Gastroesophageal sphincter (tissue), 4 donors: ENCODE results near the gene SFRP4. TPM values are rescaled to one million over a fixed set of nuclear protein-coding genes. Genes with fewer than 3 reads are reported as not detected.

Experiments
- ATAC-seq: fragments of 150-250 bp; one replicate; pipeline ENCODE4 v1.9.1; 2016; ENCODE audit warnings: mild to moderate bottlenecking, moderate library complexity
- H3K27ac ChIP-seq, 4 donors: fragments of 200-600 bp; sonication (generic) in 3 of 4; 1 replicate in 3 of 4; 2 replicates in 1 of 4; pipeline ENCODE4 v1.5.1; 2016 to 2019
- H3K27me3 ChIP-seq: fragments of 200-600 bp; sonication (generic); one replicate; pipeline ENCODE4 v1.5.1; 2019
- H3K36me3 ChIP-seq, 2 donors: fragments of 200-600 bp; sonication (generic); one replicate each; pipeline ENCODE4 v1.5.1; 2019; ENCODE audit warnings: control low read depth in 1 of 2
- H3K4me1 ChIP-seq, 3 donors: fragments of 200-600 bp; sonication (generic); 1 replicate in 2 of 3; 2 replicates in 1 of 3; pipeline ENCODE4 v1.5.1; 2016 to 2019; ENCODE audit warnings: control low read depth in 2 of 3
- H3K4me3 ChIP-seq, 2 donors: fragments of 200-600 bp; sonication (generic); one replicate each; pipeline ENCODE4 v1.5.1; 2019; ENCODE audit warnings: mild to moderate bottlenecking in 1 of 2, moderate library complexity in 1 of 2
- H3K9me3 ChIP-seq, 3 donors: fragments of 200-600 bp; sonication (generic); one replicate each; pipeline ENCODE4 v1.5.1; 2017 to 2019; ENCODE audit warnings: control low read depth in 2 of 3
- CTCF ChIP-seq, 4 experiments: fragments of 200-600 bp in 2 of 4; fragments of 450-650 bp in 2 of 4; sonication (generic) in 1 of 4; IDR thresholded peaks; one replicate each; pipeline ENCODE4 v1.5.1; 2017 to 2019; ENCODE audit warnings: antibody characterized with exemption in 4 of 4, mild to moderate bottlenecking in 2 of 4, moderate library complexity in 2 of 4
- EP300 ChIP-seq: sonication (generic); formaldehyde crosslinking; IDR thresholded peaks from one replicate; pipeline ENCODE4 v1.6.1; 2017; ENCODE audit warnings: antibody characterized with exemption, mild to moderate bottlenecking
- POLR2A ChIP-seq, 2 donors: fragments of 450-650 bp; IDR thresholded peaks; one replicate each; pipeline ENCODE4 v1.6.1; 2017; ENCODE audit warnings: antibody characterized with exemption in 2 of 2, mild to moderate bottlenecking in 2 of 2, moderate library complexity in 1 of 2
- POLR2AphosphoS5 ChIP-seq: sonication (generic); formaldehyde crosslinking; IDR thresholded peaks from one replicate; pipeline ENCODE4 v1.6.1; 2017; ENCODE audit warnings: antibody characterized with exemption
- WGBS, 2 donors: methylation state at CpG; one replicate each; pipeline ENCODE4 v1.1.5; 2018; ENCODE audit warnings: low coverage in 1 of 2; 5-methylcytosine and 5-hydroxymethylcytosine counted together
- total RNA-seq, 4 donors: library from RNA; depleted of rRNA; stranded (reverse); fragments of >200 nt; gene quantifications; one replicate each; pipeline ENCODE4 v1.1.0, GENCODE V29; 2016

SFRP4 gene
- total RNA-seq, 4 donors from 2014 or later: 1.4 to 11.0 (median 5.1) TPM

GRCh38 chr7:37927773-37928444, 11.3 kb upstream of the SFRP4 start:
- WGBS, 2 donors: 74 to 92% methylated on average over 2 of the region's 2 CpGs
- ATAC-seq: no peak
- peaks cover 0 to 13% (median 0%) of the 10 kb centered on the region in 3 donors for H3K9me3 ChIP-seq
- H3K27me3 ChIP-seq: no peaks in the 10 kb centered on the region
- no peak overlapping the region for H3K4me3 ChIP-seq
- no peaks in the 10 kb centered on the region for H3K36me3 ChIP-seq
- H3K4me1 ChIP-seq: peaks cover 0 to 1% (median 0%) of the 10 kb centered on the region in 3 donors
- TF ChIP-seq POLR2A (IDR thresholded peaks at IDR 0.05): no peak
- no peak for TF ChIP-seq POLR2AphosphoS5
- no peak for TF ChIP-seq EP300
- TF ChIP-seq CTCF (IDR thresholded peaks at IDR 0.05): no peak
- H3K27ac ChIP-seq: no peak overlapping the region

GRCh38 chr7:37925620-37926019, 9.0 kb upstream of the SFRP4 start:
- Histone ChIP-seq H3K4me1 (peaks cover 0 to 20% (median 0%) of the 10 kb centered on the region in 3 donors), H3K27ac (no peak overlapping the region), H3K27me3 (peaks cover 8% of the 10 kb centered on the region), H3K9me3 (peaks cover 0 to 13% (median 0%) of the 10 kb centered on the region in 3 donors), H3K4me3 (no peak overlapping the region), H3K36me3 (no peaks in the 10 kb centered on the region)
- no peak for ATAC-seq
- WGBS, 2 donors: 100% methylated on average over 1 of the region's 1 CpG
- TF ChIP-seq CTCF (IDR thresholded peaks at IDR 0.05) (no peak), EP300 (no peak), POLR2A (IDR thresholded peaks at IDR 0.05) (no peak), POLR2AphosphoS5 (no peak)

- TF ChIP-seq CTCF (IDR thresholded peaks at IDR 0.05): no peak
- no peak for TF ChIP-seq POLR2A (IDR thresholded peaks at IDR 0.05)
- TF ChIP-seq EP300: no peak
- no peak for TF ChIP-seq POLR2AphosphoS5
- Histone ChIP-seq H3K27ac (peak overlapping the region in 3 of 4 donors; percentile 30 to 67 (median 51)), H3K36me3 (no peaks in the 10 kb centered on the region), H3K4me1 (peaks cover 0 to 28% (median 0%) of the 10 kb centered on the region in 3 donors), H3K9me3 (peaks cover 0 to 13% (median 0%) of the 10 kb centered on the region in 3 donors), H3K4me3 (no peak overlapping the region), H3K27me3 (peaks cover 11% of the 10 kb centered on the region)
- 32 to 33% methylated on average over 3 of the region's 3 CpGs for WGBS, 2 donors
- ATAC-seq: no peak
These were observed 7.9 kb upstream of the SFRP4 start for GRCh38 chr7:37924491-37925041.

GRCh38 chr7:37923996-37924395, 7.4 kb upstream of the SFRP4 start:
- 0 to 60% methylated on average over 1 of the region's 1 CpG for WGBS, 2 donors
- no peak for TF ChIP-seq EP300
- TF ChIP-seq POLR2AphosphoS5: no peak
- no peak for TF ChIP-seq POLR2A (IDR thresholded peaks at IDR 0.05)
- TF ChIP-seq CTCF (IDR thresholded peaks at IDR 0.05): no peak
- Histone ChIP-seq H3K4me1 (peaks cover 0 to 28% (median 0%) of the 10 kb centered on the region in 3 donors), H3K4me3 (no peak overlapping the region), H3K27ac (peak overlapping the region in 3 of 4 donors; percentile 30 to 67 (median 51)), H3K9me3 (peaks cover 0 to 13% (median 0%) of the 10 kb centered on the region in 3 donors), H3K36me3 (no peaks in the 10 kb centered on the region), H3K27me3 (peaks cover 13% of the 10 kb centered on the region)
- ATAC-seq: no peak
